Vein endothelial cell (primary cell): ENCODE measurements around the gene HEMGN. TPM values are rescaled to one million over a fixed set of nuclear protein-coding genes. Genes with fewer than 3 reads are reported as not detected.

Source experiments
- small RNA-seq: library from RNA; depleted of rRNA; stranded (forward); fragments of <200 nt; gene quantifications from one replicate; pipeline ENCODE3, GENCODE V24; 2012
- total RNA-seq: library from RNA; depleted of rRNA; stranded (reverse); fragments of >200 nt; gene quantifications from 2 replicates; pipeline ENCODE4 v1.2.3, GENCODE V29; 2012

The HEMGN gene
- total RNA-seq: not detected in 2 replicates

GRCh38 chr9:97938081-97938644 lies at the start of gene HEMGN:
Gene HEMGN, minus strand, starts transcription at chr9:97938172. Its CDS starts 36 bp downstream, at chr9:97938136.

GRCh38 chr9:97982683-97983588 lies 45.0 kb upstream of the HEMGN start, which contains the start of gene ANP32B:
Gene ANP32B, plus strand, starts transcription at chr9:97983341. Its CDS starts 215 bp downstream, at chr9:97983556.

GRCh38 chr9:97921959-97922724 lies 15.8 kb downstream of the HEMGN start, which contains the start of gene TRMO:
Gene TRMO, minus strand, starts transcription at chr9:97922500. Its CDS starts 7 bp downstream, at chr9:97922493.

Small RNAs within 50 kb of the gene (small RNA-seq; reads per million reads assigned to genes)
- gene RF00019: not detected

Other genes with a start within 250 kb of the HEMGN start
- gene XPA, start 240.8 kb downstream of the HEMGN start, total RNA-seq: 8.8 and 9.5 TPM in 2 replicates
- gene FOXE1, start 84.9 kb downstream of the HEMGN start, total RNA-seq: not detected in 2 replicates
- gene TRMO, start 15.7 kb downstream of the HEMGN start, total RNA-seq: 14.5 and 15.0 TPM in 2 replicates
- 8.5 and 10.5 TPM in 2 replicates for gene ANP32B, start 45.2 kb upstream of the HEMGN start, total RNA-seq
- 79.4 and 91.4 TPM in 2 replicates for gene NANS, start 118.6 kb upstream of the HEMGN start, total RNA-seq
- gene TRIM14, start 181.1 kb upstream of the HEMGN start, total RNA-seq: 2.3 and 2.9 TPM in 2 replicates